ENCODE measurements around the gene ARHGEF25. TPM values are rescaled to one million over a fixed set of nuclear protein-coding genes. Genes with fewer than 3 reads are reported as not detected.

ARHGEF25 gene
- total RNA-seq, 2 donors from 2014 or later, result 73.8 to 77.0 TPM

- Histone ChIP-seq H3K36me3 (peaks cover 12% of the 10 kb centered on the region), H3K4me3 (no peak overlapping the region), H3K27me3 (replicated peaks; ENCODE audit: insufficient read depth) (no peaks in the 10 kb centered on the region), H3K27ac (no peak overlapping the region), H3K4me1 (ENCODE audit: control insufficient read depth in 1 of 2, low read depth in 2 of 2) (peaks cover 4 to 5% of the 10 kb centered on the region in 2 donors), H3K9me3 (no peaks in the 10 kb centered on the region)
- no peak for ATAC-seq (ENCODE audit: insufficient number of reproducible peaks, low FRiP score, low read depth)
- no peak for DNase-seq (ENCODE audit: low spot score)
- no peak for TF ChIP-seq CTCF (IDR thresholded peaks at IDR 0.05)
Observed at GRCh38 chr12:57626921-57627445, 15.7 kb downstream of the ARHGEF25 start.

- no peaks in the 10 kb centered on the region for H3K9me3 ChIP-seq
- no peak for DNase-seq (ENCODE audit: low spot score)
- H3K27ac ChIP-seq, result no peak overlapping the region
- H3K4me3 ChIP-seq, result no peak overlapping the region
- H3K4me1 ChIP-seq (ENCODE audit: control insufficient read depth in 1 of 2, low read depth in 2 of 2), result peaks cover 7 to 11% of the 10 kb centered on the region in 2 donors
- peaks cover 12% of the 10 kb centered on the region for H3K36me3 ChIP-seq
- H3K27me3 ChIP-seq (replicated peaks; ENCODE audit: insufficient read depth), result no peaks in the 10 kb centered on the region
- TF ChIP-seq CTCF (IDR thresholded peaks at IDR 0.05), result no peak
- ATAC-seq (ENCODE audit: insufficient number of reproducible peaks, low FRiP score, low read depth), result no peak
Observed at GRCh38 chr12:57627501-57628279, 16.5 kb downstream of the ARHGEF25 start.

- Histone ChIP-seq H3K27ac (no peak overlapping the region), H3K4me1 (ENCODE audit: control insufficient read depth in 1 of 2, low read depth in 2 of 2) (peaks cover 7 to 16% of the 10 kb centered on the region in 2 donors), H3K27me3 (replicated peaks; ENCODE audit: insufficient read depth) (no peaks in the 10 kb centered on the region), H3K36me3 (peaks cover 12% of the 10 kb centered on the region), H3K9me3 (no peaks in the 10 kb centered on the region), H3K4me3 (no peak overlapping the region)
- no peak for TF ChIP-seq CTCF (IDR thresholded peaks at IDR 0.05)
- DNase-seq (ENCODE audit: low spot score) (no peak), ATAC-seq (ENCODE audit: insufficient number of reproducible peaks, low FRiP score, low read depth) (no peak)
Observed at GRCh38 chr12:57628280-57629191, 17.3 kb downstream of the ARHGEF25 start.

GRCh38 chr12:57629897-57630471 is 18.7 kb downstream of the ARHGEF25 start:
- peaks cover 7 to 17% of the 10 kb centered on the region in 2 donors for H3K4me1 ChIP-seq (ENCODE audit: control insufficient read depth in 1 of 2, low read depth in 2 of 2)
- no peak overlapping the region for H3K4me3 ChIP-seq
- DNase-seq (ENCODE audit: low spot score) (no peak), ATAC-seq (ENCODE audit: insufficient number of reproducible peaks, low FRiP score, low read depth) (no peak)
- no peaks in the 10 kb centered on the region for H3K27me3 ChIP-seq (replicated peaks; ENCODE audit: insufficient read depth)
- TF ChIP-seq CTCF (IDR thresholded peaks at IDR 0.05), result no peak
- H3K27ac ChIP-seq, result no peak overlapping the region
- H3K36me3 ChIP-seq, result peaks cover 12% of the 10 kb centered on the region
- H3K9me3 ChIP-seq, result no peaks in the 10 kb centered on the region

Measured in thoracic aorta (tissue), 2 donors.